NCI-H2107 treated with DMSO at 0.1 percent for 48 hours (cell line): ENCODE measurements around the gene GALNT16.

Source experiments
- DNase-seq: peaks from one replicate; lab custom pipeline; 2025; ENCODE audit not compliant: unreplicated experiment; lab: John Stamatoyannopoulos, UW

GALNT16 gene

GRCh38 chr14:69399750-69400149 lies 139.8 kb downstream of the GALNT16 start:
- no peak for DNase-seq

GRCh38 chr14:69400154-69400553 lies 140.2 kb downstream of the GALNT16 start:
- no peak for DNase-seq

GRCh38 chr14:69401841-69402240 lies 141.9 kb downstream of the GALNT16 start:
- DNase-seq, result no peak

GRCh38 chr14:69404478-69404877 lies 144.5 kb downstream of the GALNT16 start:
- no peak for DNase-seq

GRCh38 chr14:69404883-69405282 lies 144.9 kb downstream of the GALNT16 start:
- DNase-seq, result no peak

GRCh38 chr14:69405762-69406161 lies 145.8 kb downstream of the GALNT16 start:
- no peak for DNase-seq
